ENCODE results near the gene BCKDHB.

BCKDHB gene

GRCh38 chr6:80363501-80364122, 257.1 kb downstream of the BCKDHB start:
- in situ Hi-C loops (cut with MboI; ENCODE audit: low sequenced_read_pairs): no loop called here

GRCh38 chr6:80364149-80364548, 257.7 kb downstream of the BCKDHB start:
- in situ Hi-C loops (cut with MboI; ENCODE audit: low sequenced_read_pairs): no loop called here

- in situ Hi-C loops (cut with MboI; ENCODE audit: low sequenced_read_pairs): no loop called here
Measured at GRCh38 chr6:80366051-80366450, 259.6 kb downstream of the BCKDHB start.

GRCh38 chr6:80366714-80367113, 260.2 kb downstream of the BCKDHB start:
- in situ Hi-C loops (cut with MboI; ENCODE audit: low sequenced_read_pairs): no loop called here

GRCh38 chr6:80376411-80376810, 269.9 kb downstream of the BCKDHB start:
- in situ Hi-C loops (cut with MboI; ENCODE audit: low sequenced_read_pairs): no loop called here

- in situ Hi-C loops (cut with MboI; ENCODE audit: low sequenced_read_pairs): no loop called here
Measured at GRCh38 chr6:80380566-80380965, 274.1 kb downstream of the BCKDHB start.

GRCh38 chr6:80382811-80383210, 276.3 kb downstream of the BCKDHB start:
- in situ Hi-C loops (cut with MboI; ENCODE audit: low sequenced_read_pairs): no loop called here

GRCh38 chr6:80388507-80388906, 282.0 kb downstream of the BCKDHB start:
- in situ Hi-C loops (cut with MboI; ENCODE audit: low sequenced_read_pairs): no loop called here
